NK-92 (cell line): Measurements from ENCODE around the gene ZNF692.
A peak's percentile ranks its signal among the peaks of the same experiment; 100 is the strongest.
"Not testable (repeated sequence)": the region's sequence is repeated elsewhere in the genome, so short reads cannot be mapped to it uniquely, and the experiment has no call there.

Experiments used
- DNase-seq: peaks from one replicate; lab custom pipeline; 2025; ENCODE audit not compliant: unreplicated experiment; lab: John Stamatoyannopoulos, UW

Gene ZNF692

DNA sequence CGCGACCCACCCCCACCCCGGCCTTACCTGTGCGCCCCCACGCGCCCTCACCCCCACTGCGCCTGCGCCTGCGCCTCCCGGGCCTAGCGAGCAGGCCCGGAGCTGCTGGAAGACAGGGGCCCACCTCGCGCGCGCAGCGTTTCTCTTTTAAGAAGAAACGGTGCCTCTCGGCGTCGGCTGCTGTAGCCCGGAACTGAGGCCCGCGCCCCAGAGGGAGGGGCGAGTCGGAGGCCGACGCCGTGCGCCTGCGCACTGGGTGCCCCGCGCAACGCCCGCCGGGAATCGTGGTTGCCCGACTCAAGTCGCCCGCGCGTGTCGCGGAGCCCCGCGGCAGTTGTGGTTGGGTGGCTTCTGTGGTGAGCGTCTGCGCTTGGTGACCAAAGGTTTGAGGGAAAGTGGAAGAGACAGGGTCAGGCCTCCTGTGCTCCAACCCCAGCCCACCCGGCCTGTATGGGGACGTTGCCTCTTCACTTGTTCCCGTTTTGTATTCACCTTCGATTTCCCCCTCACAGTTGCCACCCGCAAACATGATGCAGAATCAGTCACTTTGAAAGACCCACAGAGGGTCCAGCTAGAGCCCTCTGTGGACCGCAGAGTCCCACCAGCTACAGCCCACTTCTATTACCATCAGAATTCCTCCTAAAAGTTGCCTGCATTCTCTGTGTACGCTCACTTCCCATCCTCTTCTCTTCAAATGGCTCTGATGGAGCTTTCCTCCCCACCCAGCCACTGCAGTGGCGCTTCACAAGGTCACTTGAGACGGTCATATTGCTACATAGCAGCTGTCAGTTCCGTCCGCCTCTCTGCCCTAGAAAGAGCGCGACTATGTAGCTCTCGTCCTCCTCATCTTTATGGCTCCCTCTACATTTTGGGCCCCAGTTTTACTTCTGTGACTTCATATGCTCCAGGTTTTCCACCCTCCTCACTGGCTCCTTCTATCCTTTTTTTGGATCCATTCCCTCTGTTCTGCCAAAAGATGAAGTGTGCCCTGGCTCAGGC is at the start of gene ZNF692:
Gene ZNF692 (minus strand): TSS at position 195 of the 999 bp plus-strand sequence. CDS start 776 bp downstream, outside the sequence.
- DNase-seq = peak; percentile 63

DNA sequence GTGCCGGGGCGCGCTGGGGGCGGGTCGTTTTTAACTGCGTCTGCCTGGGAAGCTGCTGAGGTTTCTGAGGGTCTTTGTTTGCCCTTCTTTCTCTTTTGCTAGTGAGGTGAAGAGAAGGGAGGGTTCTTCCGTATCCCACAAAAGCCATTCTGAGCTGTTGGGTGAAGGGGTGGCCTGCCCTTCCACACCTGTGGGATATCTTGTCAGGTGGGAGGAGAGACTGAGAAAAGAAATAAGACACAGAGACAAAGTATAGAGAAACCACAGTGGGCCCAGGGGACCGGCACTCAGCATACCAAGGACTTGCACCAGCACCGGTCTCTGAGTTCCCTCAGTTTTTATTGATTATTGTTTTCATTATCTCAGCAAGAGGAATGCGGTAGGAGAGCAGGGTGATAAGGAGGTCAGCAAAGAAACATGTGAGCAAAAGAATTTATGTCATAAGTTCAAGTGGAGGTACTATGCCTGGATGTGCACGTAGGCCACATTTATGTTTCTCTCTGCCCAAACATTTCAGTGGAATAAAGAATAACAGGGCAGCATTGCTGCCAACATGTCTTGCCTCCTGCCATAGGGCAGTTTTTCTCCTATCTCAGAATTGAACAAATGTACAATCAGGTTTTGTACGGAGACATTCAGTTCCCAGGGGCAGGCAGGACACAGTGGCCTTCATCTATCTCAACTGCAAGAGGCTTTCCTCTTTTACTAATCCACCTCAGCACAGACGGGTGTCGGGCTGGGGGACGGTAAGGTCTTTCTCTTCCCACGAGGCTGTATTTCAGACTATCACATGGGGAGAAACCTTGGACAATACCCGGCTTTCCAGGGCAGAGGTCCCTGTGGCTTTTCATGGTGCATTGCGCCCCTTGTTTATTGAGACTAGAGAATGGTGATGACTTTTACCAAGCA is 48.1 kb upstream of the ZNF692 start:
- no peak for DNase-seq

GRCh38 chr1:248906009-248906752 is 47.3 kb upstream of the ZNF692 start, which contains the start of gene PGBD2:
Gene PGBD2 (plus strand): TSS chr1:248906235. CDS start chr1:248913863, 7,628 bp downstream.
- peak; percentile 68 for DNase-seq

GRCh38 chr1:248905662-248906008 is 46.8 kb upstream of the ZNF692 start:
- no peak for DNase-seq

DNA sequence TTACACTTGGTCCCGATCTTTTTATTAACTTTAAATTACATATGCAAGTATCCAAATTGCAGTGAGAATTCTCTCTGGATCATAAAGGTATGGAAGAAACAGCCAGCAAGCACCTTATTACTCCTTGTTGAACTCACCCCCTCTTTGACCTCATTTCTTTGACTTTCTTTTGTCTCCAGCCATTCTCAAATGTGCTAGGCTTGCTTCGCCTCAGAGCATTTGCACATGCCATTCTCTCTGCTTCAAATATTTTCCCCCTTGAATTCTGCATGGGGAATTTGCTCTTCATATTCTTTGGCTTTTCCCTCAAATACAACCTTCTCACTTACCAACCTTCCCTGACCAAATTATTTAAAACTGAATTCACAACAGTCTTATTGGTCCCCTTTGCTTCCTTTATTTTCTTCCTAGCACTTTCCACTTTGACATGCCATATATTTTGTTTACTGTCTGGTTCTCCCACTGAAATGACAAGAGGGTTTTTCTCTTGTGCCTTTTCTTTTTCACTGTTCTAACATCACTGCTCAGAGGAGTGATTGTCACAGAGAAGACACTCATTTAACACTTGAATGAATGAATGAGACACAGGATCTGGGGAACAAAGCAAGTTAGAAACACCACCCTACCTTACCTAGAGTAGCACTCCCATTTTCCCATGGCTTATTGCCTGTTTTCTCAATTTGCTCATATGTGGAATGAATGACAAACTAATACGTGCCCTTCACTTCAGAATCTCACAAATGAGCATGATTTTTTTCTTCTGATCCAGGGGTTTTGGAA is 45.7 kb upstream of the ZNF692 start:
- DNase-seq = no peak

DNA sequence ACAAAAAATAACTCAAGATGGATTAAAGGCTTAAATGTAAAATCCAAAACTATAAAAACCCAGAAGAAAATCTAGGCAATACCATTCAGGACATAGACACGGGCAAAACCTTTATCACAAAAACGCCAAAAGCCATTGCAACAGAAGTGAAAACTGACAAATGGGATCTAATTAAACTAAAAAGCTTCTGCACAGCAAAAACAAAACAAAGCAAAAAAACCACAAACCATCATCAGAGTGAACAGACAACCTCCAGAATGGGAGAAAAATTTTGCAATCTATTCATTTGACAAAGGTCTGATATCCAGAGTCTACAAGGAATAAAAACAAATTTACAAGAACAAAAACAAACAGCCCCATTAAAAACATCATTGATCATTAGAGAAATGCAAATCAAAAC is 42.7 kb upstream of the ZNF692 start:
- DNase-seq = no peak

GRCh38 chr1:248900637-248901036 is 41.8 kb upstream of the ZNF692 start:
- no peak for DNase-seq

DNA sequence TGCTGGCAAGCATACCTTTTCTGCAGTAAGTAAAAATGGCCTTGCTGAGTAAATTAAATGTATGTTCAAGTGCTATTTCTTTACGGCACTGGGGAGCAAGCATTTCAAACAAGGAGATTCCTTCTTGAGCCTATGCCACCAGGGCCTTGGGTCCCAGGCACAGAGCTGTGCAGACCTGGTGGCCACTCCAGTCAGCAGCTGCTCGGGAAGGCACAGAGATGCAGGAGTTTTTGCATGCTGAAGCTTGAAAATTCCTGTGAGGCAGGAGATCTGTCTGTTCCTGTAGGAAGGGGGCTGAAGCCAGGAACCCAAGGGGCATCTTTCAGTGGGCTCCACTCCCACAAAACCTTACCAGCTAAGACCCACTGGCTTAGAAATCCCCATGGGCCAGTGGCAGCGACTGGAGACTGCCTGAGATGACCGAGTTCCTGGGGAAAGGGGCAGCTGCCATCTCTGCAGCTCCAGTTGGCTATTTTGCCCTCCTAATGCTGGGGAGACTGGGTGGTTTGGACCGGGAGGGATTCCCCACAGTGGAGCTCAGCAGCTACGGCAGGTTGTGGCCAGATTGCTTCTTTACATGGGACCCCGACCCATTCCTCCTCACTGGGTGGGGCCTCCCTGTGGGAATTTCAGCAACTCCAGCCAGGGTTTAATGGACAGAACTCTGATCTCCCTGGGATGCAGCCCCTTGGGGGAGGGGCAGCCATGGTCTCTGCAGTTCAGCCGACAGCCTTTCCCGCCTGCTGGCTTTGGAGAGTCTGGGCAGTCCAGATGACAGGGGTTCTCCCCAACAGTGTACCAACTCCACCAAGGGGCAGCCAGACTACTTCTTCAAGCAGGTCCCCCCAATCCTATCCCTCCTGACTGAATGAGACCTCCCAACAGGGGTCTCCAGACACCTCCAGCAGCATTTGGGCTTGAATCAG is 38.8 kb upstream of the ZNF692 start:
- DNase-seq = no peak

- no peak for DNase-seq
These were observed 36.0 kb upstream of the ZNF692 start for GRCh38 chr1:248894837-248895236.

DNA sequence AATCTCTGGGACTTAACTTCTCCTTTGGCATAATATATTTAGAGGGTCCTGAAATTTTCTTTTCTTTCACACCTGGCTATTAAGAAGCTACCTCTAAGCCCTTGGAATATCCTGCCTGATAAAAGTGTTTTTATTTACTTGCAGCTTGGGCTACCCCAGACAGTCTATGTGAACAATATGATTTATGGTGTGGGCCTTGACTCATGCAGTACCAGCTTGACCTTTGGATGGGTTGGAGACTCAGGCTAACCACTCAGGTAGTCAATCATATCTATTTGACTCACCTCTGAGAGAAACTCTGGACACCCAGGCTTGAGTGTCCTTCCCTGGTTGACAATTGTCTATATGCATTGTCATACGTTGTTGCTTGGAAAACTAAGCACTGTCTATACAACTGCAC is 33.7 kb upstream of the ZNF692 start:
- DNase-seq = no peak

DNA sequence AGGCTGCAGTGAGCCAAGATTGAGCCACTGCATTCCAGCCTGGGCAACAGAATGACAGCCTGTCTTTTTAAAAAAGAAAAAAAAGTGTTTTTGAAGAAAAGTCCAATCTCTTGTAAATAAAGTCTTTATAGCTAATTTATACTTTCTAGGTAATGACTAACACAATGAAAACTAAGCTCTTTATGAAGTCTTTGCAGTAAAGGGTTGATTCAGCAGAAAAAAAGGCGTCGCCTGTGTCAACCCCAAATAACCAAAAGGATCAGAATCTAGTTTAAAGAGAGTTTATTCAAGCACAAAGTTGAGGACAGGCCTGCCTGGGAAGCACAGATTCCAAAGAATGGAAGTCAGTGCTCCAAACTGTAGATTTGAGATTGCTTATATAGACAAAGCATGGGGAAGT is 32.9 kb upstream of the ZNF692 start:
- DNase-seq = no peak

DNA sequence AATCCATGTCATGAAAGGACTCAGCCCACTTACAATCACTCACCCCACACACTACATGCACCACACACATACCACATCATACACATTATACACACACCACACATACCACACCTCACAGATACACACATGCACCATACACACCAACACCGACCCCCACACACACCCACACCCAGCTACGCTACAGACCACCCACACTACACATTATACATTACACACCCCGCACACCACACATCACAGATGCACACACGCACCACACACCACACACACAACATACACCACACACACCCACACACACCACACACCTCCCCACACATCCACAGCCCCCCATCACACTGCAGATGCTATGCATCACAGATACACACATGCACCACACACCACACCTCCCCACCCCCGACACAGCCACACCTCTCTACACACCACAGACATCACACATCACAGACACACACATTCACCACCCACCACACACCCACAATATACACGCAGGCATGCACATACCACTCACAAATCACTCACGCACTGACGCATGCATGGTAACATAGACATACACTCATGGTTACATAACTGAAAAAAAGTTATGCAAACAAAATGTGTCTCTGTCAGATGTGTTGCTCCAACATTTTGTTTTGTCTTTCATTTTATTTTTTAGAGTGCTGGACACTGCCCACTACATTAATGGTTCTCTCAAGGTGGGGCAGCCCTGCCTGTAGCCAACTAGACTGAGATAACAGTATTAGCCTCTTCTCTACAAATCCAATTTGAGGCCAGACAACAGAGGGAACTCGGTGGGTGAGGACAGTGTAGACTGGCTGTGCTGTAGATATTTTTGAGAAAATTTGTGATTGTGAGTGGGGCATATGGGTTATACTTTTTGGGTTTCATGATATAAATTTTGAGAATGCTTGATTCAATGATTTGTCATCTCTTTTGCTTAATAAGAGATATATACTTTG is 31.9 kb upstream of the ZNF692 start:
- no peak for DNase-seq

- DNase-seq = not testable (repeated sequence)
These were observed 31.0 kb upstream of the ZNF692 start for GRCh38 chr1:248889914-248890243.

- no peak for DNase-seq
These were observed 27.5 kb upstream of the ZNF692 start for GRCh38 chr1:248886237-248886895.

GRCh38 chr1:248885646-248886045 is 26.8 kb upstream of the ZNF692 start:
- no peak for DNase-seq

DNA sequence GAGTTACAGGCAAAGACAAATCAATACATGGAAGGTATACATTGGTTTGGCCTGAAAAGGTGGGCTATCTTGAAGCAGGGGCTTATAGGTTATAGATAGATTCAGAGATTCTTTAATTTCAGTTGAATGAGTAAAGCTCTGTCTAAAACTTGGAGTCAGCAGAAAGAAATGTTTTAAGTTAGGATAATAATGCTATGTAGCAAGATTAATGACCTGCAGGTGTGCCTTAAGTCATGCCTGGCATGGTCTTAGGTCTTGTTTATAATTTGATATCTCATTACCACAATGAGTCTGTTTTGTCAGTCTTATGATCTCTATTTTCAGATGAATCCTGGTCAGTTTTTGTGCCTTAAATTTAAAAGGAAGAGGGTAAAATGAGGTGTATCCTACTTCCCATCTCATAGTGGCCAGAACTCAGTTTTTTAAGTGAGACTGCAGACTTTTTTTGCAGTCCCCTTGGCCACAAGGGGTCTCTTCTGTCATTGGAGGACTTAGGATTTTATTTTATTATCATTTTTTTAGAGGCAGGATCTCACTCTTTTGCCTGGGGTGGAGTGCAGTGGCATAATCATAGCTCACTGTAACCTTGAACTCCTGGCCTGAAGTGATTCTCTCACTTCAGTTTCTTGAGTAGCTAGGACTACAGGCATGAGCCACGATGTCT is 25.9 kb upstream of the ZNF692 start:
- DNase-seq = no peak

GRCh38 chr1:248882427-248882826 is 23.5 kb upstream of the ZNF692 start:
- not testable (repeated sequence) for DNase-seq
